Neuronal stem cell (in vitro differentiated cells): Measurements from ENCODE around the gene ZMYM4.

ENCODE experiments used
- DNase-seq: peaks from one replicate; pipeline ENCODE4 v3.0.0-alpha.2; 2013; ENCODE audit warnings: low spot score
- H2AFZ ChIP-seq: one replicate; pipeline ENCODE4 v1.6.1; 2013; ENCODE audit warnings: mild to moderate bottlenecking, low read length, inconsistent platforms
- H2AK5ac ChIP-seq: 2 replicates; pipeline ENCODE4 v1.6.1; 2013; ENCODE audit warnings: low read depth, mild to moderate bottlenecking, inconsistent platforms, low read length, moderate library complexity, mixed read lengths
- H2BK120ac ChIP-seq: 2 replicates; pipeline ENCODE4 v1.6.1; 2013; ENCODE audit warnings: low read depth, mild to moderate bottlenecking, inconsistent platforms, low read length, moderate library complexity, mixed read lengths
- H2BK12ac ChIP-seq: one replicate; pipeline ENCODE4 v1.6.1; 2013; ENCODE audit warnings: low read length, inconsistent platforms
- H2BK15ac ChIP-seq: 2 replicates; pipeline ENCODE4 v1.6.1; 2013; ENCODE audit warnings: mild to moderate bottlenecking, low read length, inconsistent platforms, mixed read lengths
- H2BK5ac ChIP-seq: one replicate; pipeline ENCODE4 v1.6.1; 2013; ENCODE audit warnings: inconsistent platforms, mild to moderate bottlenecking, low read length, moderate library complexity
- H3K14ac ChIP-seq: one replicate; pipeline ENCODE4 v1.6.1; 2013; ENCODE audit warnings: low read length, inconsistent platforms
- H3K18ac ChIP-seq: 2 replicates; pipeline ENCODE4 v1.6.1; 2013; ENCODE audit warnings: low read length, inconsistent platforms
- H3K23ac ChIP-seq: 2 replicates; pipeline ENCODE4 v1.6.1; 2013; ENCODE audit warnings: low read depth, mild to moderate bottlenecking, mixed read lengths, low read length, inconsistent platforms; ENCODE audit not compliant: poor library complexity
- H3K27ac ChIP-seq: replicated peaks from 3 replicates; pipeline ENCODE4 v1.5.1; 2013; ENCODE audit warnings: low read length, inconsistent platforms
- H3K27me3 ChIP-seq, 3 experiments: 2 replicates each; pipeline ENCODE4 v1.6.1; 2013; ENCODE audit warnings: low read length in 3 of 3, mild to moderate bottlenecking in 2 of 3, inconsistent platforms in 1 of 3, low read depth in 1 of 3, mixed read lengths in 1 of 3, moderate library complexity in 1 of 3; ENCODE audit not compliant: control insufficient read depth in 3 of 3, insufficient read depth in 3 of 3
- H3K36me3 ChIP-seq, 2 donors: replicated peaks in 1 of 2; 2 replicates each; pipeline ENCODE4 v1.6.1; 2013; ENCODE audit warnings: low read length in 2 of 2; ENCODE audit not compliant: control insufficient read depth in 2 of 2, insufficient read depth in 2 of 2
- H3K4ac ChIP-seq: 2 replicates; pipeline ENCODE4 v1.6.1; 2013; ENCODE audit warnings: inconsistent platforms, mild to moderate bottlenecking, low read length, moderate library complexity
- H3K4me1 ChIP-seq, 2 donors: 1 replicate in 1 of 2; 2 replicates in 1 of 2; pipeline ENCODE4 v1.6.1; 2013; ENCODE audit warnings: low read length in 2 of 2, low read depth in 1 of 2; ENCODE audit not compliant: control insufficient read depth in 2 of 2, insufficient read depth in 1 of 2
- H3K4me2 ChIP-seq: one replicate; pipeline ENCODE4 v1.6.1; 2013; ENCODE audit warnings: mild to moderate bottlenecking, low read length, inconsistent platforms; ENCODE audit not compliant: insufficient read depth, poor library complexity, severe bottlenecking
- H3K4me3 ChIP-seq, 2 donors: 2 replicates each; pipeline ENCODE4 v1.5.1; 2013; ENCODE audit warnings: low read length in 2 of 2, mild to moderate bottlenecking in 2 of 2, inconsistent platforms in 1 of 2, moderate library complexity in 1 of 2
- H3K79me1 ChIP-seq: one replicate; pipeline ENCODE4 v1.6.1; 2013; ENCODE audit warnings: low read depth, mild to moderate bottlenecking, inconsistent platforms, low read length, moderate library complexity
- H3K9ac ChIP-seq: one replicate; pipeline ENCODE4 v1.6.1; 2013; ENCODE audit warnings: mild to moderate bottlenecking, low read depth, low read length, inconsistent platforms; ENCODE audit not compliant: poor library complexity
- H3K9me3 ChIP-seq, 2 donors: replicated peaks in 1 of 2; 2 replicates each; pipeline versions ENCODE3 to v1.6.1; 2013; ENCODE audit warnings: low read length in 2 of 2, mild to moderate bottlenecking in 2 of 2, inconsistent platforms in 1 of 2, low read depth in 1 of 2, mixed read lengths in 1 of 2, moderate library complexity in 1 of 2; ENCODE audit not compliant: control insufficient read depth in 2 of 2, insufficient read depth in 1 of 2
- H4K8ac ChIP-seq: one replicate; pipeline ENCODE4 v1.6.1; 2013; ENCODE audit warnings: low read depth, mild to moderate bottlenecking, inconsistent platforms, low read length, moderate library complexity
- H4K91ac ChIP-seq: one replicate; pipeline ENCODE4 v1.6.1; 2013; ENCODE audit warnings: low read length, low read depth, mild to moderate bottlenecking, inconsistent platforms; ENCODE audit not compliant: poor library complexity
- WGBS, 2 donors: extraction: QIAGEN DNeasy Blood & Tissue Kit; methylation state at CpG; one replicate each; pipeline ENCODE4 v1.1.7; 2013; ENCODE audit warnings: missing lambda C conversion rate in 2 of 2, mixed read lengths in 1 of 2; ENCODE audit not compliant: insufficient read length in 2 of 2, insufficient replicate concordance in 1 of 2; ENCODE audit errors: extremely low coverage in 2 of 2; 5-methylcytosine and 5-hydroxymethylcytosine counted together

ZMYM4 gene

DNA sequence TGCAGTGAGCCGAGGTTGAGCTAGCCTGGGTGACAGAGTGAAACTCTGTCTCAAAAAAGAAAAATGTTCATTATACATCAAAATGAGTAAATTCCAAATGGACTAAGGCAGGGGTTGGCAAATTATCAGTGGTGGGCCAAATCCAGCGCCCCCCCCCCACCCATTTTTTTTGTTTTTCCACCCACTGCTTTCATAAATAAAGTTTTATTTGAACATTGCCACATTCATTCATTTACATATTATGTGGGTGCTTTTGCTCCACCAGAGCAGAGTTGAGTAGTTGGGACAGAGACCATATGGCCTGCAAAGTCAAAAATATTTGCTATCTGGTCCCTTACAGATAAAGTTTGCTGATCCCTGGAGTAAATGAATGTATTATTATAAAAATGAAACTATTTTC, 99.4 kb downstream of the ZMYM4 start:
- H3K4me2 ChIP-seq: no peak overlapping the region
- no peak overlapping the region for H2BK15ac ChIP-seq
- H3K14ac ChIP-seq: no peak overlapping the region
- H2BK12ac ChIP-seq: no peak overlapping the region
- H2AK5ac ChIP-seq: no peak overlapping the region
- H3K27me3 ChIP-seq: no peaks in the 10 kb centered on the region
- H3K4me1 ChIP-seq: no peaks in the 10 kb centered on the region
- H3K9me3 ChIP-seq: no peaks in the 10 kb centered on the region
- H4K91ac ChIP-seq: no peak overlapping the region
- H4K8ac ChIP-seq: no peak overlapping the region
- no peak overlapping the region for H3K9ac ChIP-seq
- H3K23ac ChIP-seq: no peak overlapping the region
- no peak overlapping the region for H2AFZ ChIP-seq
- WGBS, 2 donors: no CpG with 5 or more reads among the region's 2 CpGs
- no peak overlapping the region for H2BK5ac ChIP-seq
- no peak overlapping the region for H3K27ac ChIP-seq
- H3K36me3 ChIP-seq: peaks cover 0 to 65% of the 10 kb centered on the region in 2 donors
- H3K4ac ChIP-seq: no peak overlapping the region
- DNase-seq: no peak
- H3K18ac ChIP-seq: no peak overlapping the region
- H3K79me1 ChIP-seq: no peaks in the 10 kb centered on the region
- no peak overlapping the region for H3K4me3 ChIP-seq
- H2BK120ac ChIP-seq: no peak overlapping the region

DNA sequence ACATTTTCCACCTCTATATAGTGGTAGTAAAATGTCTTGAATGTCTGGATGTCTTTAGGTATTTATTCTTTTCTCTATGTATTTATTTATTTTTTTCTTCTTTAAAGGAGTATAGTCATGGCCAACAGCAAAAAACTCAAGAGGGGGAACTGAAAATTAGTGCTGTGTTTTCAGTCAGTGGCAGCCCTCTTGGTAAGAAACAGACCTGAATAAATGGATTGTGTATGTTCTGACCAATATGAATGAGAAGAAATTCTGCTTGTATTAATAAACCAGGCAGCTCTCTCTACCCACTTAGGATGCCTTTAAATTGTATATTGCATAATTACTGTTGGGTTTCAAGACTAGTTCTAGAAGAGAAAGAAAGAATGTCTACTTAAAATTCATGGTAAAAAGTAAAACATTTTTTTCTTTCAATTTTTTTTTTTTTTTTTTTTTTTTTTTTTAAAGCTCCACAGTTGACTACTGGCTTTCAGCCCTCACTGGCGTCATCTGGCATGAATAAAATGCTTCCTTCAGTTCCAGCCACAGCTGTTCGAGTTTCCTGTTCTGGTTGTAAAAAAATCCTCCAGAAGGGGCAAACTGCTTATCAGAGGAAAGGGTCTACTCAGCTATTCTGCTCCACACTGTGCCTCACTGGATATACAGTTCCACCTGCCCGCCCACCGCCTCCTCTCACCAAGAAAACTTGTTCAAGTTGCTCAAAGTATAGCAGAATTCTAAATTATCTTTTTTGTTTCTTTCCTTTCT, 101.6 kb downstream of the ZMYM4 start:
- no peak overlapping the region for H3K27ac ChIP-seq
- H3K9me3 ChIP-seq: no peaks in the 10 kb centered on the region
- H3K27me3 ChIP-seq: no peaks in the 10 kb centered on the region
- no peak overlapping the region for H2BK5ac ChIP-seq
- H2AK5ac ChIP-seq: no peak overlapping the region
- H3K36me3 ChIP-seq: peaks cover 0 to 54% of the 10 kb centered on the region in 2 donors
- no peak overlapping the region for H3K4me2 ChIP-seq
- H3K4me1 ChIP-seq: no peaks in the 10 kb centered on the region
- no peak overlapping the region for H3K18ac ChIP-seq
- H2BK120ac ChIP-seq: no peak overlapping the region
- no peak overlapping the region for H2AFZ ChIP-seq
- H4K91ac ChIP-seq: no peak overlapping the region
- H4K8ac ChIP-seq: no peak overlapping the region
- WGBS, 2 donors: no CpG with 5 or more reads among the region's 4 CpGs
- no peaks in the 10 kb centered on the region for H3K79me1 ChIP-seq
- no peak overlapping the region for H3K9ac ChIP-seq
- no peak for DNase-seq
- no peak overlapping the region for H3K4me3 ChIP-seq
- no peak overlapping the region for H3K23ac ChIP-seq
- no peak overlapping the region for H2BK15ac ChIP-seq
- no peak overlapping the region for H3K4ac ChIP-seq
- no peak overlapping the region for H3K14ac ChIP-seq
- no peak overlapping the region for H2BK12ac ChIP-seq

GRCh38 chr1:35371506-35371905, 103.0 kb downstream of the ZMYM4 start:
- Histone ChIP-seq H3K4me3 (no peak overlapping the region), H3K9ac (no peak overlapping the region), H2AFZ (no peak overlapping the region), H3K9me3 (no peaks in the 10 kb centered on the region), H2BK12ac (no peak overlapping the region), H3K4me2 (no peak overlapping the region), H3K36me3 (peaks cover 0 to 54% of the 10 kb centered on the region in 2 donors), H4K91ac (no peak overlapping the region), H2BK120ac (no peak overlapping the region), H3K23ac (no peak overlapping the region), H3K4ac (no peak overlapping the region), H2AK5ac (no peak overlapping the region), H2BK15ac (no peak overlapping the region), H3K27me3 (no peaks in the 10 kb centered on the region), H3K14ac (no peak overlapping the region), H4K8ac (no peak overlapping the region), H3K79me1 (no peaks in the 10 kb centered on the region), H3K4me1 (no peaks in the 10 kb centered on the region), H3K18ac (no peak overlapping the region), H3K27ac (no peak overlapping the region), H2BK5ac (no peak overlapping the region)
- WGBS, 2 donors: no CpG with 5 or more reads among the region's 4 CpGs
- no peak for DNase-seq

DNA sequence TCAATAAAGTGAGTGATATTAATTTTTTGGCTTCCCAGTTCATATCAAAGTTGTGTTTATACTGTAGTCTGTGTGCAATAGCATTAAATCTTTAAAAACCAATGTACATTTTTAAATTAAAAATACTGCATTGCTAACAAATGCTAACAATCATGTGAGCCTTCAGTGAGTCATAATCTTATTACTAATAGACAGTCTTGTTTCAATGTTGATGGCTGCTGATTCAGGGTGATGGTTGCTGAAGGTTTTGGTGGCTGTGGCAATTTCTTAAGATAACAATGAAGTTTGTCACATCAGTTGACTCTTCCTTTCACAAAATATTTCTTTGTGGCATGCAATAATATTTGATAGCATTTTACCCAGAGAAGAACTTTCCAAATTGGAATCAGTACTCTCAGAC, 109.0 kb downstream of the ZMYM4 start:
- no peak for DNase-seq
- Histone ChIP-seq H3K27ac (no peak overlapping the region), H3K79me1 (no peaks in the 10 kb centered on the region), H3K23ac (no peak overlapping the region), H4K91ac (no peak overlapping the region), H3K18ac (no peak overlapping the region), H3K14ac (no peak overlapping the region), H3K4me3 (no peak overlapping the region), H3K4me2 (no peak overlapping the region), H2BK5ac (no peak overlapping the region), H3K4ac (no peak overlapping the region), H4K8ac (no peak overlapping the region), H3K4me1 (no peaks in the 10 kb centered on the region), H2AK5ac (no peak overlapping the region), H2BK12ac (no peak overlapping the region), H3K36me3 (peaks cover 5 to 58% of the 10 kb centered on the region in 2 donors), H3K9me3 (no peaks in the 10 kb centered on the region), H3K27me3 (no peaks in the 10 kb centered on the region), H2AFZ (no peak overlapping the region), H2BK120ac (no peak overlapping the region), H2BK15ac (no peak overlapping the region), H3K9ac (no peak overlapping the region)
